Spinal cord (tissue), 10 donors: ENCODE results near the gene EMILIN1. TPM values are rescaled to one million over a fixed set of nuclear protein-coding genes. Genes with fewer than 3 reads are reported as not detected.
"Not testable (repeated sequence)": the region's sequence is repeated elsewhere in the genome, so short reads cannot be mapped to it uniquely, and the experiment has no call there.

ENCODE experiments used
- DNase-seq, 6 donors: peaks; one replicate each; pipeline versions ENCODE4 v3.0.0 to v3.0.0-alpha.2; 2013 to 2015; ENCODE audit warnings: low spot score in 6 of 6, low read depth in 4 of 6
- H3K27ac ChIP-seq: one replicate; pipeline ENCODE4 v1.5.1; 2013; ENCODE audit warnings: low read depth, low read length, control low read depth
- H3K27me3 ChIP-seq: one replicate; pipeline ENCODE4 v1.6.1; 2013; ENCODE audit warnings: low read length; ENCODE audit not compliant: control insufficient read depth, insufficient read depth
- H3K36me3 ChIP-seq: one replicate; pipeline ENCODE4 v1.6.1; 2013; ENCODE audit warnings: low read length; ENCODE audit not compliant: control insufficient read depth, insufficient read depth
- H3K4me1 ChIP-seq: one replicate; pipeline ENCODE4 v1.6.1; 2013; ENCODE audit warnings: low read length; ENCODE audit not compliant: control insufficient read depth, insufficient read depth
- H3K4me3 ChIP-seq: one replicate; pipeline ENCODE4 v1.5.1; 2013; ENCODE audit warnings: low read depth, low read length, control low read depth
- H3K9me3 ChIP-seq: one replicate; pipeline ENCODE4 v1.6.1; 2013; ENCODE audit warnings: low read length; ENCODE audit not compliant: control insufficient read depth, insufficient read depth
- WGBS: methylation state at CpG from one replicate; pipeline ENCODE4 v1.1.5; 2013; ENCODE audit warnings: missing lambda C conversion rate; ENCODE audit not compliant: insufficient coverage; 5-methylcytosine and 5-hydroxymethylcytosine counted together
- polyA plus RNA-seq, 2 donors: library from polyadenylated mRNA; unstranded; fragments of 120-200 nt; gene quantifications; one replicate each; pipeline ENCODE4 v1.2.1, GENCODE V29; 2013; ENCODE audit not compliant: insufficient read length in 2 of 2
- total RNA-seq, 2 donors: library from RNA; depleted of rRNA in 1 of 2; stranded (reverse); fragments of 120-200 nt in 1 of 2; fragments of >200 nt in 1 of 2; gene quantifications; one replicate each; pipeline versions ENCODE4 v1.2.3 to v1.2.4, GENCODE V29; 2013 to 2014
- donor health status: healthy.

Gene EMILIN1
- total and polyA plus RNA-seq, 4 donors = 11.4 to 46.2 (median 18.6) TPM

GRCh38 chr2:27117995-27118524 lies 39.6 kb downstream of the EMILIN1 start:
- 19% methylated on average over 12 of the region's 14 CpGs for WGBS
- peak in 1 of 6 donors; percentile 52 for DNase-seq
- Histone ChIP-seq H3K27me3 (peaks cover 9% of the 10 kb centered on the region), H3K27ac (no peak overlapping the region), H3K4me1 (peaks cover 15% of the 10 kb centered on the region), H3K36me3 (peaks cover 2% of the 10 kb centered on the region), H3K4me3 (peak overlapping the region; percentile 47), H3K9me3 (no peaks in the 10 kb centered on the region)

- H3K27ac ChIP-seq = no peak within 1 kb of the TSS
- peaks cover 21% of the 10 kb centered on the region for H3K4me1 ChIP-seq
- H3K4me3 ChIP-seq = peak within 1 kb of the TSS; percentile 47
- H3K36me3 ChIP-seq = peaks cover 2% of the 10 kb centered on the region
- DNase-seq = peak in 3 of 6 donors; percentile 51 to 89 (median 80)
- WGBS = 4% methylated on average over 84 of the region's 84 CpGs
- H3K27me3 ChIP-seq = peaks cover 9% of the 10 kb centered on the region
- H3K9me3 ChIP-seq = no peaks in the 10 kb centered on the region
These were observed 40.3 kb downstream of the EMILIN1 start, which contains the start of gene CGREF1 for GRCh38 chr2:27118525-27119329. Gene CGREF1 (minus strand): TSS chr2:27119128. CDS start chr2:27104366, 14,762 bp downstream.

- Histone ChIP-seq H3K4me3 (peak overlapping the region; percentile 14), H3K4me1 (peaks cover 25% of the 10 kb centered on the region)
- DNase-seq, H3K9me3 ChIP-seq, H3K27me3 ChIP-seq, H3K36me3 ChIP-seq, H3K27ac ChIP-seq: not testable (repeated sequence)
- WGBS = 84% methylated on average over 6 of the region's 8 CpGs
These were observed 40.9 kb downstream of the EMILIN1 start for GRCh38 chr2:27119330-27119670.

- WGBS = 59% methylated on average over 2 of the region's 2 CpGs
- Histone ChIP-seq H3K4me1 (peaks cover 25% of the 10 kb centered on the region), H3K36me3 (no peaks in the 10 kb centered on the region), H3K27me3 (peaks cover 9% of the 10 kb centered on the region), H3K9me3 (no peaks in the 10 kb centered on the region), H3K27ac (no peak overlapping the region), H3K4me3 (no peak overlapping the region)
- DNase-seq = no peak
These were observed 43.5 kb downstream of the EMILIN1 start for GRCh38 chr2:27121906-27122305.

- 87% methylated on average over 4 of the region's 7 CpGs for WGBS
- Histone ChIP-seq H3K27me3 (peaks cover 9% of the 10 kb centered on the region), H3K9me3 (no peaks in the 10 kb centered on the region), H3K27ac (no peak overlapping the region), H3K4me1 (peaks cover 24% of the 10 kb centered on the region), H3K36me3 (no peaks in the 10 kb centered on the region), H3K4me3 (peak overlapping the region; percentile 60)
- no peak for DNase-seq
These were observed 44.4 kb downstream of the EMILIN1 start for GRCh38 chr2:27122791-27123190.

GRCh38 chr2:27123302-27124150 lies 45.1 kb downstream of the EMILIN1 start, which contains the start of gene ABHD1:
Gene ABHD1 (plus strand): TSS chr2:27123815. CDS start chr2:27123949, 134 bp downstream.
- DNase-seq = peak in 2 of 6 donors; percentile 66 to 72
- Histone ChIP-seq H3K4me1 (peaks cover 17% of the 10 kb centered on the region), H3K36me3 (peaks cover 5% of the 10 kb centered on the region), H3K27ac (peak within 1 kb of the TSS; percentile 40), H3K27me3 (peaks cover 4% of the 10 kb centered on the region), H3K9me3 (no peaks in the 10 kb centered on the region), H3K4me3 (peak within 1 kb of the TSS; percentile 60)
- WGBS = 6% methylated on average over 47 of the region's 47 CpGs

GRCh38 chr2:27125104-27125503 lies 46.7 kb downstream of the EMILIN1 start:
- no peak overlapping the region for H3K27ac ChIP-seq
- H3K4me1 ChIP-seq = peaks cover 16% of the 10 kb centered on the region
- DNase-seq = peak in 1 of 6 donors; percentile 39
- H3K4me3 ChIP-seq = no peak overlapping the region
- H3K36me3 ChIP-seq = peaks cover 16% of the 10 kb centered on the region
- H3K27me3 ChIP-seq = no peaks in the 10 kb centered on the region
- H3K9me3 ChIP-seq = no peaks in the 10 kb centered on the region
- WGBS = no CpG with 5 or more reads among the region's 3 CpGs

- H3K36me3 ChIP-seq = peaks cover 28% of the 10 kb centered on the region
- 77% methylated on average over 4 of the region's 5 CpGs for WGBS
- no peak overlapping the region for H3K4me3 ChIP-seq
- H3K27ac ChIP-seq = no peak overlapping the region
- H3K27me3 ChIP-seq = no peaks in the 10 kb centered on the region
- no peak for DNase-seq
- no peaks in the 10 kb centered on the region for H3K9me3 ChIP-seq
- peaks cover 16% of the 10 kb centered on the region for H3K4me1 ChIP-seq
These were observed 47.9 kb downstream of the EMILIN1 start for GRCh38 chr2:27126252-27126710.

- WGBS = 93% methylated on average over 9 of the region's 9 CpGs
- Histone ChIP-seq H3K4me1 (peaks cover 23% of the 10 kb centered on the region), H3K27me3 (no peaks in the 10 kb centered on the region), H3K27ac (no peak overlapping the region), H3K9me3 (no peaks in the 10 kb centered on the region), H3K4me3 (no peak overlapping the region), H3K36me3 (peaks cover 45% of the 10 kb centered on the region)
- no peak for DNase-seq
These were observed 49.7 kb downstream of the EMILIN1 start for GRCh38 chr2:27127883-27128667.
